T1000 (cell line): ENCODE measurements around the gene TRPV3.
"Not testable (repeated sequence)": the region's sequence is repeated elsewhere in the genome, so short reads cannot be mapped to it uniquely, and the experiment has no call there.

Experiments
- DNase-seq: peaks from one replicate; lab custom pipeline; 2025; ENCODE audit warnings: mixed read lengths; lab: John Stamatoyannopoulos, UW

TRPV3 gene

GRCh38 chr17:3472137-3472536 lies 85.5 kb downstream of the TRPV3 start:
- no peak for DNase-seq

GRCh38 chr17:3471599-3471998 lies 86.0 kb downstream of the TRPV3 start, which contains the start of gene SPATA22:
Gene SPATA22, minus strand, starts transcription at chr17:3471819. Its CDS starts 2,494 bp downstream, at chr17:3469325.
- DNase-seq, result no peak

DNA sequence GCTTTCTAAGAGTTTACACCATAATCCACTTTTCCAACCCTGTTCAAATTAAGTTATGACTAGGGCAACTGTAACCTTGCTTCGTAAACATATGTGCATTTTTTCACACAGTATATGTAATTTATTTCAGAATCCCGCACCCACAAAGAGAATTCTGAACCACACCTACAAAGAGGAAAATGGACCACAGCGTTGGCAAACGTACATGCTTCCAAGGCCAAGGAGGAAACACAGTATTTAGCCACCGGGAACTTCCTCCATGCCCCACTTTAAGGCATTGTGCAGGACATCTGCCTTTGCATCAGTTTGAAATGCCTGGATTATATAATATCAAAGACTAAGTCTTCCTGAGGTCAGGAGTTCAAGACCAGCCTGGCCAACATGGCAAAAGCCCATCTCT lies 88.1 kb downstream of the TRPV3 start:
- DNase-seq, result no peak

- DNase-seq, result not testable (repeated sequence)
These were observed 91.3 kb downstream of the TRPV3 start for GRCh38 chr17:3466355-3466754.
